Brain pericyte (primary cell): Measurements from ENCODE around the gene SUCO.
"Not testable (repeated sequence)": the region's sequence is repeated elsewhere in the genome, so short reads cannot be mapped to it uniquely, and the experiment has no call there.

Experiments
- DNase-seq: peaks from one replicate; pipeline ENCODE4 v3.0.0-alpha.2; 2012; ENCODE audit warnings: low read depth, low spot score

Gene SUCO

GRCh38 chr1:172566196-172566997 lies 33.4 kb downstream of the SUCO start:
- no peak for DNase-seq

GRCh38 chr1:172567720-172568119 lies 34.8 kb downstream of the SUCO start:
- DNase-seq: no peak

GRCh38 chr1:172574080-172574479 lies 41.1 kb downstream of the SUCO start:
- no peak for DNase-seq

GRCh38 chr1:172578586-172578985 lies 45.6 kb downstream of the SUCO start:
- DNase-seq: no peak

- DNase-seq: no peak
Observed at GRCh38 chr1:172581273-172581672, 48.3 kb downstream of the SUCO start.

GRCh38 chr1:172581779-172582178 lies 48.8 kb downstream of the SUCO start:
- no peak for DNase-seq

- DNase-seq: no peak
Observed at GRCh38 chr1:172582889-172583288, 49.9 kb downstream of the SUCO start.

GRCh38 chr1:172585348-172585747 lies 52.4 kb downstream of the SUCO start:
- no peak for DNase-seq

GRCh38 chr1:172585861-172586260 lies 52.9 kb downstream of the SUCO start:
- DNase-seq: no peak

- peak; percentile 26 for DNase-seq
Observed at GRCh38 chr1:172588296-172589291, 55.6 kb downstream of the SUCO start.

- no peak for DNase-seq
Observed at GRCh38 chr1:172589553-172589952, 56.6 kb downstream of the SUCO start.

- DNase-seq: not testable (repeated sequence)
Observed at GRCh38 chr1:172591429-172591828, 58.5 kb downstream of the SUCO start.

GRCh38 chr1:172595066-172595465 lies 62.1 kb downstream of the SUCO start:
- DNase-seq: not testable (repeated sequence)

- DNase-seq: not testable (repeated sequence)
Observed at GRCh38 chr1:172596782-172597181, 63.8 kb downstream of the SUCO start.

- DNase-seq: no peak
Observed at GRCh38 chr1:172599912-172600311, 67.0 kb downstream of the SUCO start.

GRCh38 chr1:172600615-172601014 lies 67.7 kb downstream of the SUCO start:
- no peak for DNase-seq

- no peak for DNase-seq
Observed at GRCh38 chr1:172601046-172601630, 68.2 kb downstream of the SUCO start.

- no peak for DNase-seq
Observed at GRCh38 chr1:172602706-172603105, 69.8 kb downstream of the SUCO start.

GRCh38 chr1:172603816-172604215 lies 70.9 kb downstream of the SUCO start:
- no peak for DNase-seq

GRCh38 chr1:172605641-172606040 lies 72.7 kb downstream of the SUCO start:
- DNase-seq: no peak

GRCh38 chr1:172607145-172607544 lies 74.2 kb downstream of the SUCO start:
- no peak for DNase-seq

- no peak for DNase-seq
Observed at GRCh38 chr1:172608098-172608601, 75.2 kb downstream of the SUCO start.
